Cardiac fibroblast (primary cell): ENCODE data around the gene OGFOD3.
"Not testable (repeated sequence)": the region's sequence is repeated elsewhere in the genome, so short reads cannot be mapped to it uniquely, and the experiment has no call there.

Source experiments
- DNase-seq, 2 donors: peaks; one replicate each; pipeline versions ENCODE4 v3.0.0 to v3.0.0-alpha.2; 2010; ENCODE audit warnings: low read depth in 2 of 2
- H3K4me3 ChIP-seq, 2 donors: replicated peaks in 1 of 2; 1 replicate in 1 of 2; 2 replicates in 1 of 2; pipeline ENCODE4 v1.5.1; 2011; ENCODE audit warnings: low read depth in 2 of 2, low read length in 2 of 2, mild to moderate bottlenecking in 2 of 2, moderate library complexity in 1 of 2
- TF ChIP-seq, protein P1 (sequence below): IDR thresholded peaks from one replicate; pipeline ENCODE4 v1.5.1; 2011; ENCODE audit warnings: low read depth, mild to moderate bottlenecking, low read length, inconsistent platforms

The OGFOD3 gene

DNA sequence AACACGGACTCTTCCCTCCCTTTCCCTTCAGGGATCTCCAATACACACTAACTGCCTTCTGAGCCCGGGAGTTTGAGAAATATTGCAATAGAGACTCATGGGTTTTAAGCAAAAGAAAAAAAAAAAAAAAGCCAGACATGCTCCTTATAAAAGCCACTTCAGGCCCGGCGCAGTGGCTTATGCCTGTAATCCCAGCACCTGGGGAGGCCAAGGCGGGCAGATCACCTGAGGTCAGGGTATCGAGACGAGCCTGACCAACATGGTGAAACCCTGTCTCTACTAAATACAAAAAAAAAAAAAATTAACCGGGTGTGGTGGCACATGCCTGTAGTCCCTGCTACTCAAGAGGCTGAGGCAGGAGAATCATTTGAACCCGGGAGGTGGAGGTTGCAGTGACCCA lies 2.6 kb downstream of the OGFOD3 start:
- TF ChIP-seq, protein P1, sequence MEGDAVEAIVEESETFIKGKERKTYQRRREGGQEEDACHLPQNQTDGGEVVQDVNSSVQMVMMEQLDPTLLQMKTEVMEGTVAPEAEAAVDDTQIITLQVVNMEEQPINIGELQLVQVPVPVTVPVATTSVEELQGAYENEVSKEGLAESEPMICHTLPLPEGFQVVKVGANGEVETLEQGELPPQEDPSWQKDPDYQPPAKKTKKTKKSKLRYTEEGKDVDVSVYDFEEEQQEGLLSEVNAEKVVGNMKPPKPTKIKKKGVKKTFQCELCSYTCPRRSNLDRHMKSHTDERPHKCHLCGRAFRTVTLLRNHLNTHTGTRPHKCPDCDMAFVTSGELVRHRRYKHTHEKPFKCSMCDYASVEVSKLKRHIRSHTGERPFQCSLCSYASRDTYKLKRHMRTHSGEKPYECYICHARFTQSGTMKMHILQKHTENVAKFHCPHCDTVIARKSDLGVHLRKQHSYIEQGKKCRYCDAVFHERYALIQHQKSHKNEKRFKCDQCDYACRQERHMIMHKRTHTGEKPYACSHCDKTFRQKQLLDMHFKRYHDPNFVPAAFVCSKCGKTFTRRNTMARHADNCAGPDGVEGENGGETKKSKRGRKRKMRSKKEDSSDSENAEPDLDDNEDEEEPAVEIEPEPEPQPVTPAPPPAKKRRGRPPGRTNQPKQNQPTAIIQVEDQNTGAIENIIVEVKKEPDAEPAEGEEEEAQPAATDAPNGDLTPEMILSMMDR = no peak
- no peak overlapping the region for H3K4me3 ChIP-seq
- no peak for DNase-seq

DNA sequence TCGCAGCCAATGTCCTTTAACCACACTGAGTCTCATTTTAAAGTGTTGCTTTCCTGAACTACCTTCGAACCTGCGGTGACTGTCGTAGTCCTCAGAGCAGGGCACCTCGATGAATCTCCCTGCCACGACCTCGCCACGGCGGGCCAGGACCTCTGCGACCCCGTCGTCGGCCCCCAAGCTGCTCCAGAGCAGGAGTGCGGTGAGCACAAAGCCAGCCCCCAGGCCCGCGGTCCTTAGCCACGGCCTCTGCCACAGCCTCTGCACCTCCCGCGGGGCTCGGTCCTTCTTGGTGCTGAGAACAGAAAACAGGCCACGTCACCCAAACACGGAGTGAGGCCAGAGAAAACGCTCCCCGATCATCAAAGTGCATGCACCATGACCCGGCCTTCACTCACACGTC lies 3.0 kb downstream of the OGFOD3 start:
- TF ChIP-seq, protein P1 = no peak
- H3K4me3 ChIP-seq = no peak overlapping the region
- DNase-seq = no peak

DNA sequence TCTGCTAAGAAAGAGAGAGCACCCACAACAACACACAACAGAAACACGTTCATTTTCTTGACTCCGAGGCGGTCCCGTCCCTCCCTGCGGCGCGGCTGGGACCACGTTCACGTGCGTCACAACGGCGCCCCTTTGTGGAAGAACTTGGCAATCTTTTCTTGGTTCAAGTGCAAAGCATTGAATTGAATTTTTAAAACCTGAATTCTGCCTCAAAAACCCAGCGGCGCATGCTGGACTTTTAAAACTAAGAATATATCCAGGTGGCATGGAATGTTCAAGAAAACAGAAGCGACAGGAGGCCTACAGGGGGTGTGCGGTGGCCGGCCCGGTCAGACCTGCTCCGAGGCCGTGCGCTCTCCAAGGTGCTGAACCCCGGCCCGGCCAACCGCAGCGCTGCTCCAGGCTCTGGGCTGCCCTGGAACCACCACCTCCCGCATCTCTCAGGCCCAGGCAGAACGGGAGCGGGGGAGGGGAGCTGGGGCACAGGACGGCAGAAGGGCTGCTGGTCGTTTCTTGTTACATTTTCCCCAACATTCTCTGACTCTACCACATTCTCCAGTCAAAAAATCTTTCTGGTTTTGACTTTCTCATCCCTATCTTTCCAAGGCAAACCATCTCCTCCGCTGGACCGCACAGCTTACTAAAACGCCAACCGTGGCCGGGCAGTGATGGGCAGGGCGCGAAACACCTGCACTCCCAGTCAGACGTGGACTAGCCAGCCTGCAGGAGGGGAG lies 3.7 kb downstream of the OGFOD3 start:
- TF ChIP-seq, protein P1 = peak; percentile 64
- peak; percentile 76 to 81 for DNase-seq
- no peak overlapping the region for H3K4me3 ChIP-seq

DNA sequence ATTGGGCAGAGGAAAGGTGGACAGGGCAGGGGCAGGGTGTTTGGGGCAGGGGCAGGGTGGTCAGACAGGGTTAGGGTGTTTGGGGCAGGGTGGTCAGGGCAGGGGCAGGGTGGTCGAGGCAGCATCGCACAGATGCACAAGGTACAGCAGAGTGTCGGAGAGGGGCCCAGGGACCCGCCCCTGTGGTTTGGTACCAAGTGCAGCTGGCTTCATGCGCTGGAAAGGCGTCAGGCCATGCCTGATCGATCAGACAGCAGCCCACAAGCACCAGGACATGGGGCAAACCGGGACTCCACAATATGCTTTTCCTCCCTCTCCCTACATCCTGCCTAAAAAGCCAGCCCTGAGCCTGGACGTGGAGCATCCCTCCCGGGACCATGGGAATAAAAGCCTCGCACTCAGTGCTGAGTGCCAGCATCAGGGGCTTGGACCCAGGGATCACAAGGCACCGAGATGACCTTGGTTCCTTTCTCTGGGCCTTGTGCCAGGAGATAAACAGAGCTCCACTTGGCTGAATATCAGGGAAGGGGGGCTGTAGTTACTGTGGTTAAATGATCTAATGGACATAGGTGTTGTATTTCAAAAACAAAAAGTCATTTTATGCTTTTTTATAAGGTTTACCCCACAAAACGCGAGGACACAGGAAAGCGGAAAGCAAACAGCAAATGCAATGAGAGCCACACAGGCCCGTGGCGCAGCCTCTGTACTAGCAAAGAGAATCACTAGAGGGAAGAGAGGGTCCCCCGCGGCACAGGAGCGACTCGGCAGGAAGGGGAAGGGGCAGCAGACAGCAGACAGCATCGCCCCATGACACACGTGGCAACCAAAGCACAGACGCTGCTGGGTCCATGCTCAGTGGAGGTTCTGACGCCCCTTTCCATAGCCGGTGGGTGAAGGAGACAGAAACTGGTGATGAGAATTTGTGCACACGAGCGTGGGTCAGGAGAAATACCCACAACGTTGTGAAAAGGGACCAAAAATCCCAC lies 5.6 kb downstream of the OGFOD3 start:
- no peak for DNase-seq
- no peak overlapping the region for H3K4me3 ChIP-seq
- TF ChIP-seq, protein P1 = no peak

DNA sequence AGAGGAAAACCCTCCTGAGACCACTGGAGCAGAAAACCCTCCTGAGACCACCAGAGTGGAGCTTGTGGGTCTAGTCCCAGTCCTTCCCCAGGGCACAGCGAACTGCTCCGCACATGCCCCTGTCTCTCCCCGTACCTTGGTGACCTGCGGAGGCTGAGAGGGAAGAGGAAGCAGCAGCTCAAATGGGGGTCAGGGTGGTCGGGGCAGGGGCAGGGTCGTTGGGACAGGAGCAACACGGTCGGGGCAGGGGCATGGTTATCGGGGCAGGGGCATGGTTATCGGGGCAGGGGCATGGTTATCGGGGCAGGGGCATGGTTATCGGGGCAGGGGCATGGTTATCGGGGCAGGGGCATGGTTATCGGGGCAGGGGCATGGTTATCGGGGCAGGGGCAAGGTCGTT lies 6.3 kb downstream of the OGFOD3 start:
- DNase-seq, H3K4me3 ChIP-seq: not testable (repeated sequence)

DNA sequence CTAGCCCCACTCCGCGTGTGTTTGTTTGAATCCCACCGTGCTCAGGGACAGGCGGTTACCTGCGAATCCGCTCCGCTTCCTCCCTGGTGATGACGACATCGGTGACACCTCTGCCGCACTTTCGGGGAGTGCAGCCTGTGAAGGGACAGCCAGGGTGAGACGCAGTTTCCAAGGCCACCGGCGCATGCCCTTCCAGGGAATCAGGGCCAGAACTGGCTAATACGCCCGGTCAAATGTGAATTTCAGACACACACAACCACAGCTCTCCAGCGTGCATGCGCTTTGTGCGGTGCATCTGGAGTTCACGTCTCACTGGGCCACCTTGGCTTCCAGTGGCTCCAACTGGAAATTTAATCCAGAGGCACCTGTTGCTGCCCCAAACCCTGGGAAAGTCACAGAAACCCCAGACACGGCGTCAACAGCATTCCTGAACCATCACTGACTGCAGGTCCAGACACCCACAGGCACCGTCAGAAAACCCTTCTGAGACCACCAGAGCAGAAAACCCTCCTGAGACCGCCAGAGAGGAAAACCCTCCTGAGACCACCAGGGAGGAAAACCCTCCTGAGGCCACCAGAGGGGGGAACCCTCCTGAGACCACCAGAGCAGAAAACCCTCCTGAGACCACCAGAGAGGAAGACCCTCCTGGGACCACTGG lies 6.9 kb downstream of the OGFOD3 start:
- no peak overlapping the region for H3K4me3 ChIP-seq
- DNase-seq = no peak
- TF ChIP-seq, protein P1 = no peak
